OCI-LY3 (cell line): ENCODE results near the gene GAB2.

Source experiments
- EZH2phosphoT487 ChIP-seq: fragments of 200-600 bp; shearing (Covaris generic); IDR thresholded peaks from 2 replicates; pipeline ENCODE4 v1.6.1; 2018; ENCODE audit warnings: antibody characterized with exemption, mixed run types, low read depth
- TF ChIP-seq, protein P1 (sequence below): fragments of 200-600, 300-600 bp; sonication (generic); IDR thresholded peaks from 2 replicates; pipeline ENCODE4 v1.5.1; 2014; ENCODE audit warnings: antibody characterized with exemption, low read length, low read depth

GRCh38 chr11:78451371-78452150 lies 33.9 kb upstream of the GAB2 start:
- TF ChIP-seq, protein P1, sequence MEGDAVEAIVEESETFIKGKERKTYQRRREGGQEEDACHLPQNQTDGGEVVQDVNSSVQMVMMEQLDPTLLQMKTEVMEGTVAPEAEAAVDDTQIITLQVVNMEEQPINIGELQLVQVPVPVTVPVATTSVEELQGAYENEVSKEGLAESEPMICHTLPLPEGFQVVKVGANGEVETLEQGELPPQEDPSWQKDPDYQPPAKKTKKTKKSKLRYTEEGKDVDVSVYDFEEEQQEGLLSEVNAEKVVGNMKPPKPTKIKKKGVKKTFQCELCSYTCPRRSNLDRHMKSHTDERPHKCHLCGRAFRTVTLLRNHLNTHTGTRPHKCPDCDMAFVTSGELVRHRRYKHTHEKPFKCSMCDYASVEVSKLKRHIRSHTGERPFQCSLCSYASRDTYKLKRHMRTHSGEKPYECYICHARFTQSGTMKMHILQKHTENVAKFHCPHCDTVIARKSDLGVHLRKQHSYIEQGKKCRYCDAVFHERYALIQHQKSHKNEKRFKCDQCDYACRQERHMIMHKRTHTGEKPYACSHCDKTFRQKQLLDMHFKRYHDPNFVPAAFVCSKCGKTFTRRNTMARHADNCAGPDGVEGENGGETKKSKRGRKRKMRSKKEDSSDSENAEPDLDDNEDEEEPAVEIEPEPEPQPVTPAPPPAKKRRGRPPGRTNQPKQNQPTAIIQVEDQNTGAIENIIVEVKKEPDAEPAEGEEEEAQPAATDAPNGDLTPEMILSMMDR, result no peak
- TF ChIP-seq EZH2phosphoT487, result no peak
